ENCODE measurements around the gene SPEM1. TPM values are rescaled to one million over a fixed set of nuclear protein-coding genes. Genes with fewer than 3 reads are reported as not detected.

Gene SPEM1
- total and polyA plus RNA-seq, 2 of the 13 experiments (the other 11 are each of a cell fraction or from before 2014, with no cell fraction given): not detected

- TF ChIP-seq MAZ (IDR thresholded peaks at IDR 0.05; ENCODE audit: borderline replicate concordance, low read depth, low read length) (no peak), MAZ (CRISPR knock-in tag; IDR thresholded peaks at IDR 0.05; ENCODE audit: low read depth) (peak; percentile 42; the same call in 1 of the 2 replicates), EHMT2 (IDR thresholded peaks at IDR 0.05; ENCODE audit: borderline replicate concordance, low read depth, low read length) (no peak), HIC2 (CRISPR knock-in tag; IDR thresholded peaks at IDR 0.05; ENCODE audit: low read depth) (no peak; the same call in 1 of the 2 replicates), NR2F2 (IDR thresholded peaks at IDR 0.05; ENCODE audit: borderline replicate concordance, low read depth) (no peak), THAP9 (CRISPR knock-in tag; IDR thresholded peaks at IDR 0.05; ENCODE audit: borderline replicate concordance) (peak; percentile 45; the same call in 1 of the 2 replicates), ZNF552 (CRISPR knock-in tag; IDR thresholded peaks at IDR 0.05; ENCODE audit: borderline replicate concordance) (no peak), SPEN (CRISPR knock-in tag; IDR thresholded peaks at IDR 0.05; ENCODE audit: low read depth) (no peak), ZBTB26 (CRISPR knock-in tag; IDR thresholded peaks at IDR 0.05; ENCODE audit: borderline replicate concordance) (0 out of 2 replicates have a peak, but pooled peaks have one; percentile 19), ZC3H4 (CRISPR knock-in tag; IDR thresholded peaks at IDR 0.05; ENCODE audit: borderline replicate concordance) (no peak), PATZ1 (CRISPR knock-in tag; IDR thresholded peaks at IDR 0.05) (no peak), ZBTB38 (CRISPR knock-in tag; IDR thresholded peaks at IDR 0.05) (peak; percentile 67; the same call in 1 of the 2 replicates), ZNF687 (CRISPR knock-in tag; IDR thresholded peaks at IDR 0.05) (peak; percentile 60), ZBTB7A (CRISPR knock-in tag; IDR thresholded peaks at IDR 0.05) (no peak), ZSCAN20 (CRISPR knock-in tag; IDR thresholded peaks at IDR 0.05; ENCODE audit: borderline replicate concordance) (no peak), ZNF24 (IDR thresholded peaks at IDR 0.05) (no peak)
Observed at GRCh38 chr17:7440113-7440833, 20.1 kb downstream of the SPEM1 start (continued).
